Measurements from ENCODE around the gene MFNG. TPM values are rescaled to one million over a fixed set of nuclear protein-coding genes. Genes with fewer than 3 reads are reported as not detected.

MFNG gene
- total and polyA plus RNA-seq, 2 donors (not counting 1 experiment from before 2014, with no cell fraction given) = 95.9 to 125 TPM

DNA sequence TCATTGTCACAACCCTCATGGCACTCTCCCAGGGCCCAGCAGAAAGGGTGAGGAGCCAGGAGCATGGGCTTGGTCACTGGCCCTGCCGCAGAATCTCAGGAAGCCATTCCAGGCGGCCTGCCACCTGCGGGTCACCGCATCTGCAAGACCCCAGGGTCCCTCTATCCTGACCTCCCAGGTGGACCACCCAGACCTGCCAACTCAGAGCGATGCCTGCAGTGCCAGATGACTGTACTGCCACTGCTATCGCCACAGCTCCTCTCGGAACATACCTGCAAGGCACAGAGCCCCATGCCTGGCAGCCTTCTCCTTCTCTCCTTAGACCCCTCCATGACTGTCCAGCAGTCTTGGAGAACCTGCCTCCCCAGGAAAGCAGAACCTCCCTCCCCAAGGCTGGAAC is 32.5 kb downstream of the MFNG start:
- H3K27ac Mint-ChIP-seq = no peak overlapping the region
- H3K4me1 ChIP-seq (ENCODE audit: control insufficient read depth in 2 of 2, insufficient read depth in 2 of 2, low read length in 2 of 2) = no peaks in the 10 kb centered on the region
- no peak overlapping the region for H3K4me3 ChIP-seq (ENCODE audit: control extremely low read depth in 1 of 5, extremely low read depth in 1 of 5, insufficient read depth in 1 of 5, low read depth in 2 of 5, low read length in 4 of 5)
- H3K9ac ChIP-seq (ENCODE audit: low read length) = no peak overlapping the region
- no peaks in the 10 kb centered on the region for H4K20me1 ChIP-seq (ENCODE audit: control insufficient read depth, insufficient read depth, low read length, poor library complexity, severe bottlenecking)
- no peaks in the 10 kb centered on the region for H3K27me3 Mint-ChIP-seq
- DNase-seq = no peak
- no peak overlapping the region for H3K27ac ChIP-seq (ENCODE audit: low read length in 2 of 2)
- no peaks in the 10 kb centered on the region for H3K9me3 Mint-ChIP-seq (ENCODE audit: insufficient read depth)
- ChIA-PET CTCF (interaction anchor here (1.8 to 2.9 kb wide), 2 partner anchors 11 to 186 kb away, joined by 7 to 14 read pairs; no protein-coding TSS in a partner anchor), POLR2A (no interaction called here)
- WGBS (ENCODE audit: insufficient coverage) = 97% methylated on average over 7 of the region's 7 CpGs
- no peak for TF ChIP-seq EZH2 (IDR thresholded peaks at IDR 0.05; ENCODE audit: borderline replicate concordance, insufficient read depth, low read depth, low read length, poor library complexity, severe bottlenecking)
- TF ChIP-seq, protein P1, sequence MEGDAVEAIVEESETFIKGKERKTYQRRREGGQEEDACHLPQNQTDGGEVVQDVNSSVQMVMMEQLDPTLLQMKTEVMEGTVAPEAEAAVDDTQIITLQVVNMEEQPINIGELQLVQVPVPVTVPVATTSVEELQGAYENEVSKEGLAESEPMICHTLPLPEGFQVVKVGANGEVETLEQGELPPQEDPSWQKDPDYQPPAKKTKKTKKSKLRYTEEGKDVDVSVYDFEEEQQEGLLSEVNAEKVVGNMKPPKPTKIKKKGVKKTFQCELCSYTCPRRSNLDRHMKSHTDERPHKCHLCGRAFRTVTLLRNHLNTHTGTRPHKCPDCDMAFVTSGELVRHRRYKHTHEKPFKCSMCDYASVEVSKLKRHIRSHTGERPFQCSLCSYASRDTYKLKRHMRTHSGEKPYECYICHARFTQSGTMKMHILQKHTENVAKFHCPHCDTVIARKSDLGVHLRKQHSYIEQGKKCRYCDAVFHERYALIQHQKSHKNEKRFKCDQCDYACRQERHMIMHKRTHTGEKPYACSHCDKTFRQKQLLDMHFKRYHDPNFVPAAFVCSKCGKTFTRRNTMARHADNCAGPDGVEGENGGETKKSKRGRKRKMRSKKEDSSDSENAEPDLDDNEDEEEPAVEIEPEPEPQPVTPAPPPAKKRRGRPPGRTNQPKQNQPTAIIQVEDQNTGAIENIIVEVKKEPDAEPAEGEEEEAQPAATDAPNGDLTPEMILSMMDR (IDR thresholded peaks at IDR 0.05) = no peak
- no peak overlapping the region for H3K4me3 Mint-ChIP-seq
- H3K79me2 ChIP-seq (ENCODE audit: control insufficient read depth, insufficient read depth, low read length) = no peaks in the 10 kb centered on the region
- H2AFZ ChIP-seq (ENCODE audit: insufficient read depth, low read depth, low read length, poor library complexity, severe bottlenecking) = no peak overlapping the region
- H3K27me3 ChIP-seq (replicated peaks in 1 of 4; ENCODE audit: control extremely low read depth in 1 of 4, control insufficient read depth in 3 of 4, insufficient read depth in 4 of 4, low read length in 3 of 4) = peaks cover 0 to 13% (median 3%) of the 10 kb centered on the region in 4 experiments
- H3K36me3 ChIP-seq (replicated peaks in 1 of 2; ENCODE audit: control extremely low read depth in 1 of 2, control insufficient read depth in 1 of 2, extremely low read depth in 1 of 2, insufficient read depth in 2 of 2, low read length in 1 of 2) = peaks cover 0 to 4% of the 10 kb centered on the region in 2 experiments
- no peak overlapping the region for H3K4me2 ChIP-seq (replicated peaks; ENCODE audit: low read depth, low read length, poor library complexity, severe bottlenecking)
- no peaks in the 10 kb centered on the region for H3K9me3 ChIP-seq (ENCODE audit: control extremely low read depth in 1 of 3, control insufficient read depth in 2 of 3, insufficient read depth in 1 of 3, low read length in 2 of 3)
- ATAC-seq (ENCODE audit: low read depth) = no peak
- H3K4me1 Mint-ChIP-seq = no peaks in the 10 kb centered on the region
- intact Hi-C loops (cut with micrococcal nuclease) = no loop called here

DNA sequence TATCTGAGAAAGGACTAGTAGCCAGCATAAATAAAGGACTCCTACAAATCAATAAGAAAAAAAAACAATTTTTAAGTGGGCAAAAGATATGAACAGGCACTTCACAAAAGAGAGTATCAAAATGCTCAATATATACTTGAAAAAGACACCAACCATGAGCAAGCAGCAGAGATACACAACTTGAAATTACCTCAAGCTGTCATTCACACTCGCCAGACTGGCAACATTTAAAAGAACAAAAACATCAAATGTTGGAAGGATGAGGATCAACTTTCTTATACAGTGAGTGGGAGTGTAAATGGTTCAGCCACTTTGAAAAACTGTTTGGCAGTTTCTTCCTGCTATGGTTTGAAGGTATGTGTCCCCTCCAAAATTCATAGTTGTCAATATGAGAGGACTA is 35.0 kb downstream of the MFNG start:
- no peak overlapping the region for H3K4me3 ChIP-seq (ENCODE audit: control extremely low read depth in 1 of 5, extremely low read depth in 1 of 5, insufficient read depth in 1 of 5, low read depth in 2 of 5, low read length in 4 of 5)
- H2AFZ ChIP-seq (ENCODE audit: insufficient read depth, low read depth, low read length, poor library complexity, severe bottlenecking) = no peak overlapping the region
- no peak overlapping the region for H3K9ac ChIP-seq (ENCODE audit: low read length)
- Mint-ChIP-seq H3K27ac (no peak overlapping the region), H3K4me1 (peaks cover 1% of the 10 kb centered on the region), H3K9me3 (ENCODE audit: insufficient read depth) (no peaks in the 10 kb centered on the region), H3K27me3 (peaks cover 5% of the 10 kb centered on the region), H3K4me3 (no peak overlapping the region)
- no peaks in the 10 kb centered on the region for H3K4me1 ChIP-seq (ENCODE audit: control insufficient read depth in 2 of 2, insufficient read depth in 2 of 2, low read length in 2 of 2)
- intact Hi-C loops (cut with micrococcal nuclease) = no loop called here
- no CpG with 5 or more reads among the region's 1 CpG for WGBS (ENCODE audit: insufficient coverage)
- H3K9me3 ChIP-seq (ENCODE audit: control extremely low read depth in 1 of 3, control insufficient read depth in 2 of 3, insufficient read depth in 1 of 3, low read length in 2 of 3) = no peaks in the 10 kb centered on the region
- TF ChIP-seq, protein P1 (IDR thresholded peaks at IDR 0.05) = no peak
- no peak for TF ChIP-seq EZH2 (IDR thresholded peaks at IDR 0.05; ENCODE audit: borderline replicate concordance, insufficient read depth, low read depth, low read length, poor library complexity, severe bottlenecking)
- POLR2A ChIA-PET = no interaction called here
- no peak overlapping the region for H3K27ac ChIP-seq (ENCODE audit: low read length in 2 of 2)
- peaks cover 0 to 23% (median 4%) of the 10 kb centered on the region in 4 experiments for H3K27me3 ChIP-seq (replicated peaks in 1 of 4; ENCODE audit: control extremely low read depth in 1 of 4, control insufficient read depth in 3 of 4, insufficient read depth in 4 of 4, low read length in 3 of 4)
- no peaks in the 10 kb centered on the region for H3K36me3 ChIP-seq (replicated peaks in 1 of 2; ENCODE audit: control extremely low read depth in 1 of 2, control insufficient read depth in 1 of 2, extremely low read depth in 1 of 2, insufficient read depth in 2 of 2, low read length in 1 of 2)
- ATAC-seq (ENCODE audit: low read depth) = no peak
- no peak for DNase-seq
- CTCF ChIA-PET = no interaction called here
- H3K4me2 ChIP-seq (replicated peaks; ENCODE audit: low read depth, low read length, poor library complexity, severe bottlenecking) = no peak overlapping the region
- H3K79me2 ChIP-seq (ENCODE audit: control insufficient read depth, insufficient read depth, low read length) = no peaks in the 10 kb centered on the region
- no peaks in the 10 kb centered on the region for H4K20me1 ChIP-seq (ENCODE audit: control insufficient read depth, insufficient read depth, low read length, poor library complexity, severe bottlenecking)

All from B cell (primary cell).